GM19023 (cell line): Measurements from ENCODE around the gene RREB1.

ENCODE experiments used
- ATAC-seq: cut with Tn5 transposase; IDR thresholded peaks from one replicate; pipeline ENCODE4 v1.9.1; 2021; ENCODE audit warnings: mild to moderate bottlenecking, moderate library complexity; ENCODE audit not compliant: unreplicated experiment

Gene RREB1

DNA sequence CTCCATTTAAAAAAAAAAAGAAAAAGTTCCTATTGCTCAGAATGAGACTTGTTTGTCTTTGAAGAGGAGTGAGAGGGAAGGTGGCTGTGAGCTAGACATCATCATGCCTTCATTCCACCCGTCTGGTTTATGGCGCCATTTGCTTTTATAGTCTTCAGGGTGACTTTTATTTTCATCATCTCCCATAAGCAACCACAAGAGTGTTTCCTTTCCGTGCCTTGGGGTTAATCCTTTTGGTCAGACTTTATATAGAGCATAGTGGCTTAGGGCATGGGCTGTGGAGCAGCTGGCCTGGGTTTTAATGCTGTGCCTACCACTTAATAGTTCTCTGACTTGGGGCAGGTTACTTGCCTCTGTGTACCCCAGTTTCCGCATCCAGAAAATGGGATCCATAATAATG lies 77.8 kb downstream of the RREB1 start:
- ATAC-seq: no peak

DNA sequence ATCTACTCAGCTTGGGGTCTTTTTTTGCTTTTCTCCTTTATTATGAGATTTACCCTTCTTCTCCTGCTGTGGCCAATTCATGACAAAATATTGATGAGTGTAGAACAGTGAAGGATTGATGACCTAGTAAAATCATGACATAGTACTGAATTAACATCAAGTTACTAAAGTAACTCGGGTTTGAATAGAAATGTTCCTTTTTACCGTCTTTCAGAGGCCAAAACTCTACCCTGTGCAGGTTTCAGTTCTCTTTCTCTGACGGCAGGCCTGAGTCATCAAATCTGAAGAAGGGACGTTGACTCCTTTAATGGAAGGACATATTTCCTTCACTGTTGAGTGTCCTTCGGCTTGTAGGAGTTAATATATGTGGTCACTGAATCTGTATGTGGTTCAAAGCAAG lies 80.7 kb downstream of the RREB1 start:
- ATAC-seq: peak; percentile 87

DNA sequence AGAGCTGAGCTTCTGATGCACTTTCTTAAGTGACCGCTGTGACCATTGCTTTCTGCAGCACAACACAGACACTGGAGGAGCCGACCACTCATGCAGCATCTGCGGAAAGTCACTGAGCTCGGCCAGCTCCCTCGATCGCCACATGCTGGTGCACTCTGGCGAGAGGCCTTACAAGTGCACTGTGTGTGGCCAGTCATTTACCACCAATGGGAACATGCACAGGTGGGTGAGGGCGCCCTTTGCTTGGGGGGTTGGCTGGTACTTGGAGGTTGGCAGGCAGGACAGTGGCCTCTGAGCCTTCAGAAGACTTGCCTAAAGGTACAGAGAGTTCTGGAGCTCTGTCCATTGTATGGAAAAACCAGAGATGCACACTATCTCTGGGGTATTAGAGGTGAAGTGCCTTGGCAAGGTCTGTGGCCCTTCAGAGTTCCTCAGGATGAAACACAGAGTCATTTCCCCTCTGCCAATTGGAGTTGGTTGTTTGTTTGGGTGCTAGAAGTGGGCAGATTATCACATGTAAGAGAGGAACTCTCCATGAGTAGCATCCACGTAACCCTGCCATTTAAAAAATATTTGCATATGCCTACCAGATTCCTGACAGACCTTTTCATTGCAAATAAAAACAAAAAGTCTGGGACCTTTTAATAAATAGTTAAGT lies 81.5 kb downstream of the RREB1 start:
- ATAC-seq: no peak

DNA sequence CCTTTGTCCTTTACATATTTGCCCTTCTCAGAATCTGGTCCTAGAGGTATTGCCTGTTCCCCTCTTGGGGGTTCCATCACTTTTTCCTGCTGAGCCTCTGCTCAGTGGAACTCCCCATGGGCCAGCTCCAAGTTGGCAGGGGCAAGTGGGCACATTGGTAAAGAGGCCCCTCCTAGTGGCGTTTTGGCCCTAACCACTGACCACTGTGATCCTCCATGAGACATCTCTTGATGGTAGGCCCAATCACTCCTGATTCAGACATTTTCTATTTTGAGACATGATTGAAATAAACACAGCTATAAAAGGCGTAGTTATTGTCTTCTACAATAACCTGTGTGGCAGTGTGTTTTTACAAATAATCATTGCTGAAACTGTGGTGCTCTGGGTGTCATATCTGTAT lies 83.0 kb downstream of the RREB1 start:
- ATAC-seq: no peak

DNA sequence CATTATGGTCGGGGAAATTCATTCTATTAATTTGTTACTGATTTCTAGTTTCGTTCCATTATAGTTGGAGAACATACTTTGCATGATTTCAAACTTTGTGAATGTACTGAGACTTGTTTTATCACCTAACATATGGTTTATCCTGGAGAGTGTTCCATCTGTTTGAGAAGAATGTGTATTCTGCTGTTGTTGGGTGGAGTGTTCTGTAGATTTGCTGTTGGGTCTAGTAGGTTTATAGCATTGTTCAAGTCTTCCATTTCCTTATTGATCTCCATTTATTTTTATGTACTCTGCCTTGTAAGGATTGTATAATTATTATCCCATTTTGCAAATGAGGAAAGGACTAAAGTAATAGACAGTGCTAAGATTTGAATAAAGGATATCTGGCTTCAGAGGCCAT lies 85.4 kb downstream of the RREB1 start:
- no peak for ATAC-seq

GRCh38 chr6:7194657-7195056 lies 86.9 kb downstream of the RREB1 start:
- ATAC-seq: no peak

DNA sequence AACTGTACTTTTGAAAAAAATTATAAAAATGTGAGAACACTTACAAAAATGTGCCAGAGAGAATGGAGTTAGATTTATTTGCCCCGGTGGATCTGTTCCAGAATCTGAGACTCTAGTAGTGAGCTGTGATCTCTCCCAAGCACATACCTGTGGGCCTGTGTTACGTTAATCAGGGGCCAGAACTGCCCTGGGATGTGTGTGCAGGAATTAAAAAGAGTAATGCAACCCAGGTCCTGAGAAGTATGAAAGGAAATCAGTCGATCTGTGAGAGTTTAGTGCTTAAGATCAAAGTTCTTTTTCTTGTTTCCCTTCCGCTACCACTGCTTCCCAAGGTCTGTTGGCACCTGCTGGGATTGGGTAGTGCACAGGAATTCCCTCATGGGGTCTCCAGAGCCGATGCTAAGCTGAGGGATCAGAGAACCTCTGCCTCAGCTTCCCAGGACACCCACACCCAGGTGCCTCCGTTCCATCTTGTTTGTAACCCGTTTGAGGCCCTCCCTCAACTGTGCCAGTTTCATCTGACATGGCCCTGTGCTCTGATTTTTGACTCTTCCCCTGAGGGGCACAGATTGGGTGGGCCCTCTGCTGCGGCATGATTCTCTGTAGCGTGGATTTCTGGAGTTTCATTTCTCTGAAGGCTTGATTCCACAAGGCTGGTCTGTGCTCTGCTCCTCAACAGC lies 87.7 kb downstream of the RREB1 start:
- no peak for ATAC-seq

- ATAC-seq: no peak
These were observed 88.2 kb downstream of the RREB1 start for GRCh38 chr6:7196019-7196402.

DNA sequence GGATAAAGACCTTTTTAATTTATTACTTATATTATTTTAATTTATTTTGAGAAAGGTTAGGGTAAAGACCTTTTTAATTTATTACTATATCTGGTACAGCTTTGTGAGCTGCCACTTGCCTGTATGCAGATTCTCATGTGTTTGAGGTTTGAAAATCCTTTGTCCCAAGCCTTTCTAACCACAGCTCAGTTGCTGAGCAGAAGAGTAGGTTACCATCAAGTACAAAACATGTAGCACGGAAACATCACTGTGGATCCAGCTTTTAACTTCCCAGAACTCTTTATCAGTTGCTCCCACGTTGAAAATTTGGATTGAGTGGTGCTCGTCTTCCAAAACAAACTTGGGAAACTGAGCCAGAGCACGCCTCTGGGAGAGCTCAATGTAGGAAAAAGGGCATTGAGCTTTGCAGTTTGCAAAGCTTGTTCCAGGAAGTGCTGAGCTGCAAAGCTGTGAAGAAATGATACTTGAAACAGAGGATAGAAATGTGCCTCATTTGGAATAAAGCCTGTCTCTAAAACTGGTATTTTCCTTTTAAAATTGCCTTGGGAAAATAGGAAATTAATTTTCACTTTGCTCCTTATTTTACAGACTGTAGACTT lies 89.0 kb downstream of the RREB1 start:
- no peak for ATAC-seq

GRCh38 chr6:7197747-7198146 lies 90.0 kb downstream of the RREB1 start:
- no peak for ATAC-seq

GRCh38 chr6:7198833-7199800 lies 91.4 kb downstream of the RREB1 start:
- no peak for ATAC-seq

- no peak for ATAC-seq
These were observed 93.1 kb downstream of the RREB1 start for GRCh38 chr6:7200598-7201443.

DNA sequence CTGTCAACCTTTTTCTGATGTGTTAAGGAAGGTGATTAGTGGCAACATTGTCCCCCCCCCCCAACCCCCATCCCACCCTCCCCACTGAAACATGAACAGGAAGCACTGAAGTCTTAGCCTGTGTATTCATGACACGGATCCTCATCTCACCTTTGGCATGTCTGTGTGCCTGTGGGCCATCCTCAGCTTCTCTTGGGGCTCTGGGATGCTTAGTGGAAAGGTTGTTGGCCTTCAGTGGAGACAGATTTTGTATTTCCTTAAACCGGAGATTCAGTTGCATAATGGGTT lies 93.6 kb downstream of the RREB1 start:
- ATAC-seq: no peak

DNA sequence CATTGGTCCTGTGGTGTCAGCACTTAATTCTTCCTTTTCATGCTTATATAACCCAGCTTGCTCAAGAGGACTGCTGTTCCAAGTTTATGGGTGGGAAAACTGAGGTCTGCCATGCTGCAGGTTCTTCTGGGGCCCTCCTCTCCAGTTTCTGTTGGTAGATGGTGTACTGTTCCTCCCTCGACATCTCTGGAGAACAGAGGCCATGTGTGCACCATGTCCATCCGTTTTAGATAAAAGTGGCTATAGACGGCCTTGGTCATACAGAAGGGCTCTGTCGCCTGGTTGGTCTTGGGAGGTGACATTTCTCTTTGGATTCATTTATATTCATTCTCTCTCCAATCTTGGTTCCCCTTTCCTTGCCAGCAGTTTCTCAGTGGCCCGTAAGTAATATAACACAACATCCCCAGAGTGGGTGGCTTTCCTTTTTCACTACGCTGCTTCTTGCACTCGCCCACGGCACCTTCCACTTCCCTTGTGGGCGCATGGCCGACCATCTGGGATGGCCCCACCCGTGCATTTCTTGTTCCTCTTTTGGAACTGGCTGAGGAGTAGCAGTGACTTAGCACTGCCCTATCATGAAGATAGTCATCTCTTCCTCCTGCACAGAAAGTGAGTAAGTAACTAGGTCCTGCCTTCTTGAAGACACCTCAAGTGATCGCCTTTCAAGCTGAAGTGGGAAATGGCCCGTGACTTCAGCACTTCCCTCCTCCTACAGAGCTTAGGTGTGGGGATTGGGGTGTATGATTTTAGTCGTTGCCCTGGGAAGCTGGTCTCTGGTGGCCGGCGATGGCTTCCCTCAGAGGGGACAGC lies 94.2 kb downstream of the RREB1 start:
- ATAC-seq: peak; percentile 95

- no peak for ATAC-seq
These were observed 95.2 kb downstream of the RREB1 start for GRCh38 chr6:7202950-7203349.

- ATAC-seq: no peak
These were observed 96.2 kb downstream of the RREB1 start for GRCh38 chr6:7203939-7204338.

- ATAC-seq: no peak
These were observed 97.0 kb downstream of the RREB1 start for GRCh38 chr6:7204726-7205125.

- no peak for ATAC-seq
These were observed 100.0 kb downstream of the RREB1 start for GRCh38 chr6:7207720-7208119.

DNA sequence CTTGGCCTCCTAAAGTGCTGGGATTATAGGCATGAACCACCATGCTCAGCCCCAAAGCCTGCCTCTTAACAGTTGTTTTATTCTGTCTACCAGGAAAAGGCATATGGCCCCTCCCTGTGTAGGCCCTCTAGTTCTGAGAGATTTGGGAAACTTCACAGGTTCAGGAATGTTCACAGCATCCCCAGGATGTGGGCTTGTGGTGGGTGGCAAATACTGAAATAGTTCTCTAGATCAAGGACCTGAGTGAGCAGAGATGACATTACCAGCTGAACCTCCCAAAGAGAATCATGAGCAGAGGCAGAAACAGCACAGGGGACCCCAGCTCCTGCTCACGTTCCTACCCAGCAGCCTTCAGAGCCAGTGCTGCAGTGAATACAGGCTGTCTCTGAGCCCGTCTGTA lies 105.7 kb downstream of the RREB1 start:
- no peak for ATAC-seq

GRCh38 chr6:7214468-7214867 lies 106.7 kb downstream of the RREB1 start:
- no peak for ATAC-seq
